Ascending aorta (tissue), 2 donors: ENCODE results near the gene RAB3IL1. TPM values are rescaled to one million over a fixed set of nuclear protein-coding genes. Genes with fewer than 3 reads are reported as not detected.

Source experiments
- DNase-seq, 2 donors: peaks; one replicate each; pipeline ENCODE4 v3.0.0-alpha.2; 2019; ENCODE audit warnings: low spot score in 2 of 2
- H3K27ac ChIP-seq, 2 donors: fragments of 200-600 bp; sonication (generic); one replicate each; pipeline ENCODE4 v1.5.1; 2016 to 2017; ENCODE audit warnings: mild to moderate bottlenecking in 1 of 2
- H3K27me3 ChIP-seq: fragments of 200-600 bp; sonication (generic); one replicate; pipeline ENCODE4 v1.5.1; 2017
- H3K36me3 ChIP-seq, 2 donors: fragments of 200-600 bp; sonication (generic); one replicate each; pipeline ENCODE4 v1.5.1; 2016
- H3K4me1 ChIP-seq, 2 donors: fragments of 200-600 bp; sonication (generic); one replicate each; pipeline ENCODE4 v1.5.1; 2016 to 2017; ENCODE audit warnings: mild to moderate bottlenecking in 1 of 2
- H3K4me3 ChIP-seq, 2 donors: fragments of 200-600 bp; sonication (generic); one replicate each; pipeline ENCODE4 v1.5.1; 2016 to 2017; ENCODE audit warnings: mild to moderate bottlenecking in 1 of 2
- H3K9me3 ChIP-seq, 2 donors: fragments of 200-600 bp; sonication (generic); one replicate each; pipeline ENCODE4 v1.5.1; 2016
- CTCF ChIP-seq, 3 experiments: fragments of 200-600 bp in 2 of 3; fragments of 450-650 bp in 1 of 3; sonication (generic) in 2 of 3; IDR thresholded peaks; one replicate each; pipeline ENCODE4 v1.5.1; 2016 to 2019; ENCODE audit warnings: antibody characterized with exemption in 3 of 3, mild to moderate bottlenecking in 1 of 3, moderate library complexity in 1 of 3
- intact Hi-C: fragments of 100-400 bp; cut with DNase I; formaldehyde crosslinking; loops from one replicate; pipeline ENCODE4 v1.15.1; 2023
- total RNA-seq: library from RNA; depleted of rRNA; stranded (reverse); fragments of >200 nt; gene quantifications from one replicate; pipeline ENCODE4 v1.1.0, GENCODE V29; 2016

Gene RAB3IL1
- total RNA-seq, 1 donor from 2014 or later: 23.2 TPM

GRCh38 chr11:61959114-61959513 lies 41.7 kb upstream of the RAB3IL1 start:
- Histone ChIP-seq H3K9me3 (no peaks in the 10 kb centered on the region), H3K27me3 (no peaks in the 10 kb centered on the region), H3K36me3 (peaks cover 0 to 8% of the 10 kb centered on the region in 2 donors), H3K4me3 (no peak overlapping the region), H3K27ac (no peak overlapping the region), H3K4me1 (peaks cover 4 to 26% of the 10 kb centered on the region in 2 donors)
- no peak for TF ChIP-seq CTCF (IDR thresholded peaks at IDR 0.05)
- intact Hi-C loops: no loop called here
- peak in 1 of 2 donors; percentile 41 for DNase-seq

GRCh38 chr11:61958590-61958989 lies 41.2 kb upstream of the RAB3IL1 start:
- TF ChIP-seq CTCF (IDR thresholded peaks at IDR 0.05): no peak
- no peak overlapping the region for H3K4me3 ChIP-seq
- peaks cover 4 to 24% of the 10 kb centered on the region in 2 donors for H3K4me1 ChIP-seq
- no peaks in the 10 kb centered on the region for H3K27me3 ChIP-seq
- intact Hi-C loops: no loop called here
- DNase-seq: no peak
- H3K27ac ChIP-seq: no peak overlapping the region
- H3K36me3 ChIP-seq: peaks cover 0 to 2% of the 10 kb centered on the region in 2 donors
- no peaks in the 10 kb centered on the region for H3K9me3 ChIP-seq

- Histone ChIP-seq H3K4me3 (no peak overlapping the region), H3K27ac (no peak overlapping the region), H3K27me3 (no peaks in the 10 kb centered on the region), H3K4me1 (peaks cover 0 to 18% of the 10 kb centered on the region in 2 donors), H3K36me3 (no peaks in the 10 kb centered on the region), H3K9me3 (no peaks in the 10 kb centered on the region)
- DNase-seq: peak in 1 of 2 donors; percentile 62
- TF ChIP-seq CTCF (IDR thresholded peaks at IDR 0.05): no peak
- intact Hi-C loops: no loop called here
Observed at GRCh38 chr11:61957021-61957770, 39.8 kb upstream of the RAB3IL1 start.

GRCh38 chr11:61956191-61957020 lies 39.0 kb upstream of the RAB3IL1 start:
- H3K9me3 ChIP-seq: no peaks in the 10 kb centered on the region
- H3K4me3 ChIP-seq: peak overlapping the region in 1 of 2 donors; percentile 59
- peak overlapping the region in 1 of 2 donors; percentile 41 for H3K27ac ChIP-seq
- peaks cover 0 to 11% of the 10 kb centered on the region in 2 donors for H3K4me1 ChIP-seq
- no peaks in the 10 kb centered on the region for H3K36me3 ChIP-seq
- no peaks in the 10 kb centered on the region for H3K27me3 ChIP-seq
- intact Hi-C loops: no loop called here
- peak in 1 of 2 donors; percentile 63 for DNase-seq
- no peak for TF ChIP-seq CTCF (IDR thresholded peaks at IDR 0.05)

GRCh38 chr11:61955422-61956135 lies 38.2 kb upstream of the RAB3IL1 start:
- DNase-seq: peak in 1 of 2 donors; percentile 65
- TF ChIP-seq CTCF (IDR thresholded peaks at IDR 0.05): peak in 1 of 3 experiments; percentile 1
- Histone ChIP-seq H3K36me3 (no peaks in the 10 kb centered on the region), H3K27me3 (no peaks in the 10 kb centered on the region), H3K9me3 (no peaks in the 10 kb centered on the region), H3K27ac (peak overlapping the region; percentile 41 to 44), H3K4me1 (peaks cover 0 to 7% of the 10 kb centered on the region in 2 donors), H3K4me3 (peak overlapping the region; percentile 48 to 59)
- intact Hi-C loops: no loop called here
